ENCODE results near the gene FBXL5. TPM values are rescaled to one million over a fixed set of nuclear protein-coding genes. Genes with fewer than 3 reads are reported as not detected.

FBXL5 gene, protein sequence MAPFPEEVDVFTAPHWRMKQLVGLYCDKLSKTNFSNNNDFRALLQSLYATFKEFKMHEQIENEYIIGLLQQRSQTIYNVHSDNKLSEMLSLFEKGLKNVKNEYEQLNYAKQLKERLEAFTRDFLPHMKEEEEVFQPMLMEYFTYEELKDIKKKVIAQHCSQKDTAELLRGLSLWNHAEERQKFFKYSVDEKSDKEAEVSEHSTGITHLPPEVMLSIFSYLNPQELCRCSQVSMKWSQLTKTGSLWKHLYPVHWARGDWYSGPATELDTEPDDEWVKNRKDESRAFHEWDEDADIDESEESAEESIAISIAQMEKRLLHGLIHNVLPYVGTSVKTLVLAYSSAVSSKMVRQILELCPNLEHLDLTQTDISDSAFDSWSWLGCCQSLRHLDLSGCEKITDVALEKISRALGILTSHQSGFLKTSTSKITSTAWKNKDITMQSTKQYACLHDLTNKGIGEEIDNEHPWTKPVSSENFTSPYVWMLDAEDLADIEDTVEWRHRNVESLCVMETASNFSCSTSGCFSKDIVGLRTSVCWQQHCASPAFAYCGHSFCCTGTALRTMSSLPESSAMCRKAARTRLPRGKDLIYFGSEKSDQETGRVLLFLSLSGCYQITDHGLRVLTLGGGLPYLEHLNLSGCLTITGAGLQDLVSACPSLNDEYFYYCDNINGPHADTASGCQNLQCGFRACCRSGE
- total RNA-seq (2014; rRNA removed; shearing (Covaris generic)), result 44.9 and 48.4 TPM in 2 replicates
- 18.9 and 28.8 TPM in 2 replicates for polyA plus RNA-seq (2015; cell fraction: cytosol; rRNA removed)
- 42.6 and 46.0 TPM in 2 replicates for polyA plus RNA-seq (2015; cell fraction: nucleus; rRNA removed)

GRCh38 chr4:15655223-15656037, at the start of gene FBXL5:
FBXL5 (minus strand) TSS chr4:15655357; CDS start chr4:15655287, 70 bp downstream.
- peak; percentile 75 for DNase-seq (ENCODE audit: low read depth, low spot score)
- in situ Hi-C loops (cut with HindIII; ENCODE audit: low pct_unique_long_range_greater_than_20kb, low sequenced_read_pairs), result no loop called here

- no peak for DNase-seq (ENCODE audit: low read depth, low spot score)
- in situ Hi-C loops (cut with HindIII; ENCODE audit: low pct_unique_long_range_greater_than_20kb, low sequenced_read_pairs), result no loop called here
These were observed 49.0 kb upstream of the FBXL5 start for GRCh38 chr4:15704129-15704528.

DNA sequence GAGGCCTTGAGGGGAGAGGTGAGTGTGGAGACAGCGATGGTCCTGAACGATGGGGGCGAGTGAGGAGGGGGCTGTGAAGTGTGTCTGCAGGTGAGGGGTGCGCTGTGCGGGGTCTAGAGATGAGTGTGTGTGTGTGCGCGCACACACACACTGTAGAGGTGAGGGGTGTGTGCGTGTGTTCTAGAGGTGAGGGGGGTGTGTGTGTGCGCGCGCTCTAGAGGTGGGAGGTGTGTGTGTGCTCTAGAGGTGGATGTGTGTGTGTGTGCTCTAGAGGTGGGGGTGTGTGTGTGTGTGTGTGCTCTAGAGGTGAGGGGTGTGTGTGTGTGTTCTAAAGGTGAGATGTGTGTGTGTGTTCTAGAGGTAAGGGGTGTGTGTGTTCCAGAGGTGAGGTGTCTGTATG, 48.3 kb upstream of the FBXL5 start:
- in situ Hi-C loops (cut with HindIII; ENCODE audit: low pct_unique_long_range_greater_than_20kb, low sequenced_read_pairs), result no loop called here
- no peak for DNase-seq (ENCODE audit: low read depth, low spot score)

GRCh38 chr4:15702941-15703403, 47.8 kb upstream of the FBXL5 start, which contains the start of gene BST1:
BST1 (plus strand) TSS chr4:15703065; CDS start chr4:15703145, 80 bp downstream.
- in situ Hi-C loops (cut with HindIII; ENCODE audit: low pct_unique_long_range_greater_than_20kb, low sequenced_read_pairs), result no loop called here
- DNase-seq (ENCODE audit: low read depth, low spot score), result no peak

GRCh38 chr4:15696866-15697265, 41.7 kb upstream of the FBXL5 start:
- no peak for DNase-seq (ENCODE audit: low read depth, low spot score)
- in situ Hi-C loops (cut with HindIII; ENCODE audit: low pct_unique_long_range_greater_than_20kb, low sequenced_read_pairs), result no loop called here

DNA sequence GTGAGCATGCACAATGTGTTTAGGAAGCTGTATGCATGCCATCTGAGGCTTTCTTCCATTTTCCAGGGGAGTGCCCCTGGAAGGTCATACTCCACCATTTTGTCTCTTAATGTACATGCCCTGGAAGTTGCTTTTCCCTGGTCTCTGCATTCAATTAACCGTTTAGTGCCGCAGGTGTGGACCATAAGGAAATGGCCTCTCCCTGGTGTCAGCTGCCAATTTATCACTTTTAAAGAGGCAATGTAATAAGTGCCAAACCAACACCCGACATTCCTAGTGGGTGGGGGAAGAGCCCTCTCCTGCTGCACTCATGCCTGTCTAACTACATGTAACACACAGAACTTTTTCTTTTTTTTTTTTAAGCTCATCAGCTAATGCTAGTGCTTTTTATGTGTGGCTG, 40.6 kb upstream of the FBXL5 start:
- DNase-seq (ENCODE audit: low read depth, low spot score), result no peak
- in situ Hi-C loops (cut with HindIII; ENCODE audit: low pct_unique_long_range_greater_than_20kb, low sequenced_read_pairs), result no loop called here

- DNase-seq (ENCODE audit: low read depth, low spot score), result peak; percentile 37
- in situ Hi-C loops (cut with HindIII; ENCODE audit: low pct_unique_long_range_greater_than_20kb, low sequenced_read_pairs), result no loop called here
These were observed 40.1 kb upstream of the FBXL5 start for GRCh38 chr4:15695240-15695699.

DNA sequence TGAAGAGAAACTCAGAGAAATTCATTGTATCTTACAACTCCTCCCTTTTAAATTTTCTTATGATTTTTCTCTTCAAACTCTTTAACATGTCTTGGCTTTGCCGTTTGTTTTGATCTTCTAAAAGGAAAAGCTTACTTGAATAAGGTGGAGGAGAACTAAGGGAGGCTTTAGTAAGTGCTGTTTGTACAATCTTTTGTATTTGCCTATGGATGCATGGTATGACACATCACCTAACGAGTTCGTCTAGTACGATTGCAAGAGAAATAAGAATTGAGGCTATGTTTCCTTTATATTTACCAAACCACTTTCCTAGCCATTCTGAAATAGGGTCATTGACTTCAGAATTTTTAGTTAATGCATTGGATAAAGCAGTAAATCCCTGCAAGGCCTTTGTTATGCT, 39.3 kb upstream of the FBXL5 start:
- in situ Hi-C loops (cut with HindIII; ENCODE audit: low pct_unique_long_range_greater_than_20kb, low sequenced_read_pairs), result no loop called here
- no peak for DNase-seq (ENCODE audit: low read depth, low spot score)

DNA sequence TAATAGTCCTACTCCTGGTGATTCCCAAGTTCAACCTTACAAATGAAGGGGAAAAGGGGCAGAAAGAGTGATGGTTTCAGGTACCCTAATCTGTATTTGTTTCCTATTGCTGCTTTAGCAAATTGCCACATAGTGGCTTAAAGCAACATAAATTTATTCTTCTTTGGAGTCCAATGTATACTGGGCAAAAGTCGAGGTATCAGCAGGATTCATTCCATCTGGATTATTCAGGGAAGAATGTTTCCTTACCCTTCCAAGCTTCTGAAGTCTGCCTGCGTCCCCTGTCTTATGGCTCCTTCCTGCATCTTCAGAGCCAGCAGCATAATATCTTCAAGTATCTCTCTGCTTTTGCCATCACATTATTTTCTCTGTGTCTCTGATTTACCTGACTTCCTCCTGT, 37.4 kb upstream of the FBXL5 start:
- in situ Hi-C loops (cut with HindIII; ENCODE audit: low pct_unique_long_range_greater_than_20kb, low sequenced_read_pairs), result no loop called here
- DNase-seq (ENCODE audit: low read depth, low spot score), result no peak

GRCh38 chr4:15691346-15692135, 36.4 kb upstream of the FBXL5 start:
- peak; percentile 47 for DNase-seq (ENCODE audit: low read depth, low spot score)
- in situ Hi-C loops (cut with HindIII; ENCODE audit: low pct_unique_long_range_greater_than_20kb, low sequenced_read_pairs), result no loop called here

DNA sequence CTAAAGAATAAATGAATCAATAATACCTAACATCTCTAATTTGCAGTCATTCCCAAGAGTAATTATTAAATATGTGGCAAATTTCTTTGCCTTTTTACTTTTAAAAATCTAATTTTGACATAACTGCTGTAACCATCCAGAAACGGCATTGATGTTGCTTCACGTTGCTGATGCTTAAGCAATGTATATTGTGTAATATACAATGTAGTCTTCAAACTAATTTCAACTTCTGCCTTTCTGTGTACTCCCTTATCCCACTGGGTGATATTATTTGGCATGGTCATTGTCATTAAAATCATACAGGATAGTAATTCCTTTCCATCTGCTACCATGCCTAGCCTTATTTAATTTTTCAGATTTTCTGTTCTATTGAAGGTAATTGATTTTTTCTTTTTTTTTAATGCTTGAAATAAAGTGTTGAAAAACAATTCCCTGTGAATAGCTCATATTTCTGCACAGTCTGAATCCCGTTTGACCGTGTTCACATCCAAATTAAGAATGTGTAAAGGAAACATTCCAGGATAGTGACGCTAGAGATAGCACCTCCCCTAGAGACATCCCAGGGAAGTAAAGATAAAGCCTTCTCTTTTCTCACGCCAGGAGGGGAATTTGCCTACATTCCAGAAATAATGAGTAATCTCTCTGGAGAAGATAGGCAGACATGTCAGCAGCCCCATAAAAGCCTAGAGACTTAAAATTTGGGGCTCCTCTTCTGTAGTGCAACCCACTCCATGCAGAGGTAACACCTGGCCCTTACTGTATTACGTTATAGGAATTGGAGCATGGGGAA, 35.1 kb upstream of the FBXL5 start:
- in situ Hi-C loops (cut with HindIII; ENCODE audit: low pct_unique_long_range_greater_than_20kb, low sequenced_read_pairs), result no loop called here
- DNase-seq (ENCODE audit: low read depth, low spot score), result peak; percentile 65

DNA sequence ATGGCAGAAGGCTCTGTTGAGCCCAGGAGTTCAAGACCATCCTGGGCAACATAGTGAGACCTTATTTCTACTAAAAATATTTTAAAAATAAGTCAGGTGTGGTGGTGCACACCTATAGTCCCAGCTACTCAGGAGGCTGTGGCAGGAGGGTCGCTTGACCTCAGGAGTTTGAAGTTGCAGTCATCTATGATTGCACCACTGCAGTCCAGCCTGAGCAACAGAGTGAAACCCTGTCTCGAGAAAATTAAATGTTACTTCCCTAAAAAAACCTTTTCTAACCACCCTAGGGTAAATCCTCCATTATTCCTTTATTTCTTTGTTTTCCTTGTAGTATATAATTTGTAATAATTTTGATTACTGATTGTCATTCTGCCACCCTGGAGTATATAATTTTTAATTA, 34.4 kb upstream of the FBXL5 start:
- in situ Hi-C loops (cut with HindIII; ENCODE audit: low pct_unique_long_range_greater_than_20kb, low sequenced_read_pairs), result no loop called here
- no peak for DNase-seq (ENCODE audit: low read depth, low spot score)

DNA sequence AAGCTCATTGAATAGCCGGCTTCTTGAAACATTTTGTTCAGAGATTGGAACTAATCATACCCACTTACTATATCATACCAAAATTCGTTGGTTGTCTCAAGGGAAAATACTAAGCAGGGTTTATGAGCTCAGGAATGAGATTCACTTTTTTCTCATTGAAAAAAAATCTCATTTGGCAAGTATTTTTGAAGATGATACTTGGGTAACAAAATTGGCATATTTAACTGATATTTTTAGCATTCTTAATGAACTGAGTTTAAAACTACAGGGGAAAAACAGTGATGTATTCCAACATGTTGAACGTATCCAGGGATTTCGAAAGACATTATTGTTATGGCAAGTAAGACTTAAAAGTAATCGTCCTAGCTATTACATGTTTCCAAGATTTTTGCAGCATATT, 32.9 kb upstream of the FBXL5 start:
- no peak for DNase-seq (ENCODE audit: low read depth, low spot score)
- in situ Hi-C loops (cut with HindIII; ENCODE audit: low pct_unique_long_range_greater_than_20kb, low sequenced_read_pairs), result no loop called here

DNA sequence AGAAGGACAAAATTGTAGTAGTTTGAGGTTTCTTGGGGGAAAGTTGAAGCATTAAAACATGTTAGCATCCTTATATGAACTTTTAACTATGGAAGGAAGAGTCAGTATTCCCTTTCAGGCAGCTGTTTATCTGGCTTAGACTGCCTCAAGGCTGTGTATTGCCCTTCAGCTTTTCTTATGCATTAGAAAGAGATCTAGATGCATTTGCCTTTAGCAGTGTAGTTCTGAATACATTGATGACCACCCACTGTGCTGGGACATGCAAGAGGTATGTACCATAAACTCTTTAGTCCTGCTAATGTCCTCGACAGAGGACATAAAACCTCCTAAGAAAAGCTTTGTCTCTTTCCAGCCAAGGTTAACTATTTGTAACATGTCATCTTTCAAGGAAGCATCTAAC, 29.3 kb upstream of the FBXL5 start:
- in situ Hi-C loops (cut with HindIII; ENCODE audit: low pct_unique_long_range_greater_than_20kb, low sequenced_read_pairs), result no loop called here
- DNase-seq (ENCODE audit: low read depth, low spot score), result no peak

DNA sequence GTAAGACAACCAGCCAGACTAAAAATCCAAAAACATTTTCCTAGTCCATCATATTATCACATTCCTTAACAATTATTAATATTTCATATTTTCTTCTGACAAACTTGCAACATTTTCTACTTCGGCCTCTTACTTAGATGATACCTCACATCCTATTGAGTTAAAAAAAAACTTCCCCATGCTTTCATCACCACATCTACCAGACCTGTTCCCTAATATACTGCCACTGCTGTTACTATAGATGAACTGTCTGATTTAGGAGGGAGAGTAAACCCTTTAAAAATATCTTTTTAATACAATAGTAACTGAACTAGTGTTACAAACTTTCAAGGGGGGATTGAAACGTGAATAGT, 28.0 kb upstream of the FBXL5 start:
- in situ Hi-C loops (cut with HindIII; ENCODE audit: low pct_unique_long_range_greater_than_20kb, low sequenced_read_pairs), result no loop called here
- DNase-seq (ENCODE audit: low read depth, low spot score), result no peak
